Activated CD8-positive, alpha-beta memory T cell treated with anti-CD3 and anti-CD28 coated beads, Interleukin-2, amount 10 ng/mL, durations not matched to agents 7 days and 5 days (primary cell): ENCODE results near the gene TNS3. TPM values are rescaled to one million over a fixed set of nuclear protein-coding genes. Genes with fewer than 3 reads are reported as not detected.

Source experiments
- ATAC-seq: fragments of 150-1000 bp; cut with Tn5 transposase; one replicate; pipeline ENCODE4 v1.10.0; 2021; ENCODE audit warnings: moderate library complexity
- CTCF ChIA-PET: fragments of 350-600 bp; sonication (Branson Sonifier 250); formaldehyde crosslinking; loops from one replicate; lab custom pipeline; 2021; ENCODE audit warnings: antibody characterized with exemption; lab: Charles Lee
- DNase-seq: peaks from one replicate; pipeline ENCODE4 v3.0.0-alpha.2; 2020
- H3K27ac Mint-ChIP-seq: one replicate; pipeline ENCODE4 v1.8.0; 2021; ENCODE audit warnings: mild to moderate bottlenecking, mixed read lengths
- H3K27me3 Mint-ChIP-seq: one replicate; pipeline ENCODE4 v1.8.0; 2021; ENCODE audit warnings: mixed read lengths
- H3K36me3 Mint-ChIP-seq: one replicate; pipeline ENCODE4 v1.8.0; 2021; ENCODE audit warnings: mild to moderate bottlenecking, mixed read lengths
- H3K4me1 Mint-ChIP-seq: one replicate; pipeline ENCODE4 v1.8.0; 2021; ENCODE audit warnings: mixed read lengths
- H3K4me3 Mint-ChIP-seq: one replicate; pipeline ENCODE4 v1.8.0; 2021; ENCODE audit warnings: mild to moderate bottlenecking, moderate library complexity, mixed read lengths
- H3K9me3 Mint-ChIP-seq: one replicate; pipeline ENCODE4 v1.8.0; 2022; ENCODE audit warnings: low read depth, mixed read lengths
- total RNA-seq, 2 experiments: library from RNA; stranded (reverse); gene quantifications; one replicate each; pipeline ENCODE4 v1.2.3, GENCODE V29; 2021

TNS3 gene
- total RNA-seq, 2 experiments from 2014 or later, result 0.23 to 2.6 TPM

DNA sequence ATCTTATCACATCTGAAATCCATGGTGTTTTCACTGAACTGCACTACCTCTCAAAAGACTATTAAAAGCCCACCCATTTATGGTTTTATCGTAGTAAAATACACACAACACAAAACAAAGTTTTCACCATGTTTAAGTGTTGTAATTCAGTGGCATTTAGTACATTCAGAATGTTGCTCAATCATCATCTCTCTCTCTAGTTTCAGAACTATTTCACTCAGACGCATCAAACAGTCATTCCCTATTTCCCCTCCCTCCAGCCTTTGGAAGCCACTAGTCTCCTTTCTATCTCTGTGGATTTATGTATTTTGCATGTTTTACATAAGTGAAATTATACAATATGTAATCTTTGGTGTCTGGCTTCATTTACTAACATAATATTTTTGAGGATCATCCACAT, 332.6 kb downstream of the TNS3 start:
- Mint-ChIP-seq H3K27me3 (peaks cover 9% of the 10 kb centered on the region), H3K4me3 (no peak overlapping the region), H3K4me1 (no peaks in the 10 kb centered on the region), H3K36me3 (no peaks in the 10 kb centered on the region), H3K9me3 (no peaks in the 10 kb centered on the region), H3K27ac (no peak overlapping the region)
- CTCF ChIA-PET, result no interaction called here
- DNase-seq (no peak), ATAC-seq (no peak)

DNA sequence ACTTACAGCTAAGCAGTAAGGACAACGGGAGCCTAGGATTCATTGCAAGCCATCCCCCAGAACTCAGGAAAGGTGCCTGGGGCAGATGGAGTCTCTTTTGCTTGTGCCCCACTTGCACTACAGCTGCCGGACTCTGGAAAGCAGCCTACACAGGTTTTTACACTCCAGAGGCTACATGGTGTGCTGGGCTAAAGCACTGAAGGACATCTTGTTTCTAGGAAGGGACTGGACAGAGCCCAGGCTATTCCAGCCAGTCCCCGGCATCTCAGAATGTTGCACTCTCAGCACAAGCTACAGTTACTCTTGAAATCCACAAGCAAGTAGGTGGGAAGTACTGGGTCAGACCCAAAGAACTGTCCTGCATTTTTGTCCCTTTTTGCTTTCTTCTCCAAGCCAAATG, 333.1 kb downstream of the TNS3 start:
- CTCF ChIA-PET, result no interaction called here
- Mint-ChIP-seq H3K9me3 (no peaks in the 10 kb centered on the region), H3K4me3 (no peak overlapping the region), H3K36me3 (no peaks in the 10 kb centered on the region), H3K27me3 (peaks cover 7% of the 10 kb centered on the region), H3K27ac (no peak overlapping the region), H3K4me1 (no peaks in the 10 kb centered on the region)
- no peak for DNase-seq
- ATAC-seq, result no peak

DNA sequence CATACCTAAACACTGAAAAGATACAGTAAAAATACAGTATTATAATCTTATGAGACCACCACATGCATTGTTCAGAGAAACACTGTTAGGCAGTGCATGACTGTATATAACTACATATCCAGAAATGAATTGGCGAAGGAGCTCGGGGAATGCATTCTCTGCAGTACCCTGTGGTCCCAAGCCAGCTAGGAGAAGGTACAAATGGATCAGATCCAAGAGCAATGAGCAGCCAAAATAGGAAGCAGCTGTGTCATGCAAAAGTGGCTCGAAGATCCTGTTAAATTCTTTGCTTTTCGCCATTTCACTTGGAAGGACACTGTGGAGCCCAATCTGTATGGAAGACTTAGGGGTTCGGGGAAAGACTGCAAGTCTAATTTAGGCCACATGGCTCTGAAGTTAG, 334.8 kb downstream of the TNS3 start:
- Mint-ChIP-seq H3K27ac (no peak overlapping the region), H3K4me1 (no peaks in the 10 kb centered on the region), H3K9me3 (no peaks in the 10 kb centered on the region), H3K36me3 (no peaks in the 10 kb centered on the region), H3K4me3 (no peak overlapping the region), H3K27me3 (no peaks in the 10 kb centered on the region)
- ATAC-seq, result no peak
- CTCF ChIA-PET, result no interaction called here
- DNase-seq, result no peak

DNA sequence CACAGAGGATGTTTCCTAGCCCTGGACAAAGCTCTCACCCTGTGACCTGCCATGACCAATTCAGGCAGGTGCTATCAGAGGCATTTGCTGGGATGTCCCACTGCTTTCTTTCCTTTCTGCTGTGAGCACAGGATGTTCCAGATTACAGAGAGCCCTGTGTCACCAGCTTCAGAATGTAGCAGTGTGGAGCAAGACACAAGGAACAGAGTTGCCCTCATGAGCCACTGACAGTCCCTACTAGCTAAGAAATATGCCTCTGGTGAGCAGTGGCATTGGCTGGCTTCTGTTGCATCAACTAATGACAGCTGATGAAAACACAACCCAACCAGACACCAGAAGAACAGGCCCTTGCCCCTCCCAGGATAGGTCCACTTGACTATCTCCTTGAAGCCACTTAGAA, 337.2 kb downstream of the TNS3 start:
- Mint-ChIP-seq H3K36me3 (no peaks in the 10 kb centered on the region), H3K4me1 (no peaks in the 10 kb centered on the region), H3K27me3 (no peaks in the 10 kb centered on the region), H3K4me3 (no peak overlapping the region), H3K27ac (no peak overlapping the region), H3K9me3 (no peaks in the 10 kb centered on the region)
- DNase-seq, result no peak
- no peak for ATAC-seq
- CTCF ChIA-PET, result interaction anchor here (1.3 to 1.6 kb wide), 2 partner anchors 10 to 11 kb away, joined by 3 to 4 read pairs; no protein-coding TSS in a partner anchor

DNA sequence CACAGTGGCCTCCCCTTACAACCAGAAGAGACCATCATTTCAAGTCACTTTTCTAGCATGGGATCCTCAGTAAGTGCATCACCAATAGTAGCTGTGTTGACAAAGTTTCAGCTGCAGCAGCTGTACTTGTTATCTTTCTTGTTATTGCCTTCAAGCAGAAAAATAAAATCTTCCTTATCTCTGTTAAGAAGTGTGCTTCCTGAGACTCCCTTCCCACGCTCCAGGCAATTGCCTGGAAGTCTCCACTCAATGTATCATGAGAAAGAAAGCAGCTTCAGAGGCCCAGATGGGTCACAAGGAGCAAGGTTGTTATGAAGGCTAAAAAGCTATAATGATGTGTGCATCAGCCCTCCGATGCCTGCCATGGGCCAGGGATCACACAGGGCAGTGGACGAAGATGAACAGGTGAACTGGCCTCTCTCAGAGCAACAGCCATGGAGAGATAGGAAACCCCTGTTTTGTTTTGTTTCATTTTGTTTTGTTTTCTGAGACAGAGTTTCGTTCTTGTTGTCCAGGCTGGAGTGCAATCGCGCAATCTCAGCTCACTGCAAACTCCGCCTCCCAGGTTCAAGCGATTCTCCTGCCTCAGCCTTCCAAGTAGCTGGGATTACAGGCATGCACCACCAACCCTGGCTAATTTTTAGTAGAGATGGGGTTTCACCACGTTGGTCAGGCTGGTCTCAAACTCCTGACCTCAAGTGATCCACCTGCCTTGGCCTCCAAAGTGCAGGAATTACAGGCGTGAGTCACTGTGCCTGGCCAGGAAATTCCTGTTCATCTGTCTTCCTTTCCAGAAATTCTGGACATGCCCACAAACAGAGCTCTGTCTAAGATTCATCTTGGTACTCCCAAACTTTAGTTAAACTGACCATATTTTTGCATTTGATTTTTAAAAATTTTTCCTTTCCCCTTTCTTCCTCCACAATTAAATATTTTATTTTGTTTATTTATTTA, 340.5 kb downstream of the TNS3 start:
- CTCF ChIA-PET, result no interaction called here
- ATAC-seq (no peak), DNase-seq (no peak)
- H3K27ac Mint-ChIP-seq, result no peak overlapping the region
- no peaks in the 10 kb centered on the region for H3K27me3 Mint-ChIP-seq
- H3K9me3 Mint-ChIP-seq, result no peaks in the 10 kb centered on the region
- H3K4me3 Mint-ChIP-seq, result no peak overlapping the region
- H3K4me1 Mint-ChIP-seq, result no peaks in the 10 kb centered on the region
- H3K36me3 Mint-ChIP-seq, result no peaks in the 10 kb centered on the region

DNA sequence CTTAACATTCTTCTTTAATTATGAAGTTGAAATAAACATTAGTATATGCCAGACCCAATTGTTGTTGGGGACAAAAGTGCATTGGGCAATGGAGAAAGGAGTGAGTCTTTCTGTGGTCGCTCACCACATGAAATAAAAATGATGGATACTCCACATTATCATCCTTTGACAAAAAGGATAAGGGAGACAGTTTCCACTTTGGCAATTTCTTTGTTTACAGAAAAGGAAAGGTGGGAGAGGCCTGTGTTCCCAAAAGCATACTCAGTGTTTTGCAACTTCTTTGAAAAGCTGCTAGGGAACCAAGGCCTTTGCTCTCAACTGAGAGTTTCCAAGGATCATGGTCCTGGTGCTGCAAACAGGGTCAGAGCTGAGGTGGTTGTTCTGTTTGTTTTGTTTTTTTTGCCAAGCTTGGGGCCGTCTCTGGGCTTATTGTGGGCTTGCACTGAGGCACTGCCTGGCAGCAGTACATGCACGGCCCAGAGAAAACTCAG, 341.9 kb downstream of the TNS3 start:
- Mint-ChIP-seq H3K4me3 (no peak overlapping the region), H3K4me1 (no peaks in the 10 kb centered on the region), H3K27ac (no peak overlapping the region), H3K9me3 (no peaks in the 10 kb centered on the region), H3K36me3 (no peaks in the 10 kb centered on the region), H3K27me3 (no peaks in the 10 kb centered on the region)
- DNase-seq, result no peak
- ATAC-seq, result no peak
- CTCF ChIA-PET, result no interaction called here

DNA sequence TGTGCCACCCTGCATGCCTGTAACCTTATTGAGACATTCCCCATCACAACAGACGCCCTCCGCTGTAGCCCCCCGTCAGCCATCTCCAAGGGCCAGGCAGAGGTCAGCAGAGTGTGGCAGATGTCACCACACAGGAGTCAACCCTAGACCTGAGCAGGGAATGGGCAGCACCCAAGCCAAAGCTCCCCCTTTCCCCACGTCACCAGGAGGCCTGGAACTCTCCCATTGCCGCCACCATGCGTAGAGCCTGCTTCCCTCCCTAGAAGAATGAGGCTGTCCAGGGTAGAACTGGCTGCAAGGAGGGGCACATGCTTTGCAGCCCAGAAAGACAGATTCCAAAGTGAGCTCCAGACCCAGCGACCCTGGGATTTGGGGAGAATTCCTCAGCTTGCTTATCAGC, 342.9 kb downstream of the TNS3 start:
- no peak overlapping the region for H3K4me3 Mint-ChIP-seq
- ATAC-seq, result no peak
- no peaks in the 10 kb centered on the region for H3K9me3 Mint-ChIP-seq
- DNase-seq, result no peak
- no peaks in the 10 kb centered on the region for H3K4me1 Mint-ChIP-seq
- CTCF ChIA-PET, result no interaction called here
- no peaks in the 10 kb centered on the region for H3K36me3 Mint-ChIP-seq
- H3K27ac Mint-ChIP-seq, result no peak overlapping the region
- no peaks in the 10 kb centered on the region for H3K27me3 Mint-ChIP-seq

DNA sequence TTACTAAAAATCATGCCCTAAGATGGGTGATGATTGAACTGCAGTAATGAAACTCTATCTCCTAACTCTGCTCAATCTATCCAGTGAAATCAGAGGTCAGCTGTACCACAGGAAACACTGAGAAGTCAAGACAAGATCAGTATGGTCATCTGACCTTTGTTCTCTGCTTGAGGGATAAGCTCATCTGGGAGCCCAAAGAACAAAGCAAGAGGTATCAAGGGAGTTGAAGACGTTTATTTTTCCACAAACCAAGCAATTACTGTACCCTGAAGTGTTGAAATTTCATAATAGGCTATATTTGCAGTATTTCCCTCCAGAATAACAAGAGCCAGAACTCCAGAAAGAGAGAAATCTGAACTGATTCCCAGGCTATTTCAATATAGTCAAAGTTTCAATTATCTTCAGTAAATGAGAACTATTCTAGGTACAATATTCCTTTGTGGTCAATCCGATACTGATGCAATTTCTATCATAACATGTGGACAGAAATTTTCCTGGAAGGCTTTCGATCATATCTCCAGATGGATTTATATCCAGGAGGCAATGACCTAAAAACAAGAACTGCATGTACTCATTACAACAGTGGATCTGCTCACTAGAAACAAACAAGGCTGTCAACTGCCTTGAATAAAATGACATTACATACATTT, 345.3 kb downstream of the TNS3 start:
- no peaks in the 10 kb centered on the region for H3K4me1 Mint-ChIP-seq
- no peak overlapping the region for H3K27ac Mint-ChIP-seq
- H3K9me3 Mint-ChIP-seq, result no peaks in the 10 kb centered on the region

DNA sequence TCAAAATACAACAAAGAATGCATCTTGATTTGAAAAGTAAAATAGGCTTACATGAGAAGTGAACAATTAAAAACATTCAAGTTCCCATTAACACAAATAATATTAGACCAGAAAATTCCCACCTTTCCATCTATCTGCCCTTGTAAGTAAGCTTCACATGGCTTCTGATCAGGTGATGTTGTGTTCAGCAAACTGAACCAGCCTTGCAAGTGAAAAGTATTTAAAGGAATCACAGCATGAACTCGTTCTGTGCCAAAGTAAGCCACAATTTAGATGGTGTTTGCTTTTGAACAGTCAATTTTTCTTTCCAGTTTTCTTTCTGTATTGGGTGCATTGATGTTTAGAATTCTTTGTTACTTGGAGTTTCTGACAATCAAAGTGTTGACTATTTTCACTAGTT, 347.9 kb downstream of the TNS3 start:
- H3K9me3 Mint-ChIP-seq, result no peaks in the 10 kb centered on the region
- no peak for DNase-seq
- no peak overlapping the region for H3K27ac Mint-ChIP-seq
- H3K27me3 Mint-ChIP-seq, result no peaks in the 10 kb centered on the region
- CTCF ChIA-PET, result no interaction called here
- H3K36me3 Mint-ChIP-seq, result no peaks in the 10 kb centered on the region
- H3K4me3 Mint-ChIP-seq, result no peak overlapping the region
- H3K4me1 Mint-ChIP-seq, result no peaks in the 10 kb centered on the region
- no peak for ATAC-seq

More for the DNA sequence above, 345.3 kb downstream of the TNS3 start:
- Mint-ChIP-seq H3K4me3 (no peak overlapping the region), H3K27me3 (no peaks in the 10 kb centered on the region), H3K36me3 (no peaks in the 10 kb centered on the region)
- no peak for DNase-seq
- CTCF ChIA-PET, result no interaction called here
- ATAC-seq, result no peak

DNA sequence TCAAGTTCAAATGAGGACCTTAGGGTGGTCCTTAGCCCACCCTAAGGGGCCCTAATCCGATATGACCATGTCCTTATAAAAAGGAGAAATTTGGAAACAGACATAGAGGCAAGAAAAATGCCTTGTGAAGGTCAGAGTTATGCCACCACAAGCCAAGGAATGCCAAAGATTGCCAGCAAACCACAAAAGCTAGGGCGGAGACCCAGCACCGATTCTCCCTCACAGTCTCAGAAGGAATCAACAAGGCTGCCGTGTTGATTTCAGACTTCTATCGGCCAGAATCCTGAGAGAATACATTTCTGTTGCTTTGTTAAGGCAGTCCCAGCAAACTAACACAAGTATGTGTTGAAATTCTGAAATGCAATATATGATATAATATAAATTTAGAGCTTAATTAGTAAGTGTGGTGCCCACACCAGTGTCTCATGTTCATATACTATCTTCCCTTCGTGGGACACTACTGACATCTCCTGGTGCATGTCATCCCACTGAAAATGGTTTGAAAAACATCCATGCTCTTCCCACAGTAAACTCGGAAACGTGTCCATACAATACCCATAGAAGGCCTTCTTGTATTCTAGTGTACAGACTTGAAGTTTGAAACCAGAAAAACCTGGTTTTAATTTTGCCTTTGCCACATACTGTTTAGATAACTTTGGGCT, 349.0 kb downstream of the TNS3 start:
- Mint-ChIP-seq H3K36me3 (no peaks in the 10 kb centered on the region), H3K27ac (no peak overlapping the region), H3K27me3 (no peaks in the 10 kb centered on the region), H3K4me1 (no peaks in the 10 kb centered on the region), H3K9me3 (no peaks in the 10 kb centered on the region), H3K4me3 (no peak overlapping the region)
- CTCF ChIA-PET, result no interaction called here
- no peak for DNase-seq
- no peak for ATAC-seq

DNA sequence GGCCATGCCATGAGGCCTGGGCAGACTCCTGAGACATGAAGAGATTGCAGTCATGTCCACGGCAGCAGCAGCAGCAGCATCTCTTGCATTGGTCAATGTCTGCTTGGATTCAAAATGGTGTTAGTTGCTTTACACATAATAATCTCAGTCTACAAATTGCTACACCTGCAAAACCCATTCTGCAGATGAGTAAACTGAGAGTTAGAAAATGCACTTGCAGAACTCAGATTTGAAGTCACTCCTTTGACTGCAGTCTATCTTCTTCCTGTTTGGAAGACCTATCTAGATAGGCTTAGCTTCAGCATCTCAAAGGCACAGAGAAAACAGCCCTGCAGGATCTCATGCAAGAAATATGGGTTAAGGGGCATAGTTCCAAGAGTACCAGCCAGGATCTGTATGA, 350.3 kb downstream of the TNS3 start:
- Mint-ChIP-seq H3K36me3 (no peaks in the 10 kb centered on the region), H3K4me3 (no peak overlapping the region), H3K9me3 (no peaks in the 10 kb centered on the region), H3K27ac (no peak overlapping the region), H3K27me3 (no peaks in the 10 kb centered on the region), H3K4me1 (no peaks in the 10 kb centered on the region)
- CTCF ChIA-PET, result no interaction called here
- no peak for ATAC-seq
- no peak for DNase-seq

DNA sequence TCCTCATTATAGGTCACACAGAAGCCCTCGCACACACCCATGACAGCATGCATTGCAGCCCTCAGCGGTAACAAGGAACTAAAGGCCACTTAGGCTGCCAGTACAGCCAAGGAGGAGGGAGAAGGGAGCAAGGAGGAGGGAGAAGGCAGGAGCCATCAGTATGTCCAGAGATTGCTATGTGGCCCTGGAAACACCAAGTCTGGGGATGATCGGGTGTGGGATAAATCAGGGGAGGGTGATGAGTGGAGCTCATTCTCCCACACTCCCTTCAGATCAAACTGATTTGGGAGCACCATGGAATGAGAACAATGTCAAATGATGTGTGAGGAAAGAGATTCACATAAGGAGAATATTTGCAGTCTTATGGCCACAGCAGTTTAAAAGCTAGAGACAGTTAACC, 350.9 kb downstream of the TNS3 start:
- CTCF ChIA-PET, result no interaction called here
- Mint-ChIP-seq H3K27me3 (no peaks in the 10 kb centered on the region), H3K4me3 (no peak overlapping the region), H3K9me3 (no peaks in the 10 kb centered on the region), H3K36me3 (no peaks in the 10 kb centered on the region), H3K4me1 (no peaks in the 10 kb centered on the region), H3K27ac (no peak overlapping the region)
- ATAC-seq (no peak), DNase-seq (no peak)

DNA sequence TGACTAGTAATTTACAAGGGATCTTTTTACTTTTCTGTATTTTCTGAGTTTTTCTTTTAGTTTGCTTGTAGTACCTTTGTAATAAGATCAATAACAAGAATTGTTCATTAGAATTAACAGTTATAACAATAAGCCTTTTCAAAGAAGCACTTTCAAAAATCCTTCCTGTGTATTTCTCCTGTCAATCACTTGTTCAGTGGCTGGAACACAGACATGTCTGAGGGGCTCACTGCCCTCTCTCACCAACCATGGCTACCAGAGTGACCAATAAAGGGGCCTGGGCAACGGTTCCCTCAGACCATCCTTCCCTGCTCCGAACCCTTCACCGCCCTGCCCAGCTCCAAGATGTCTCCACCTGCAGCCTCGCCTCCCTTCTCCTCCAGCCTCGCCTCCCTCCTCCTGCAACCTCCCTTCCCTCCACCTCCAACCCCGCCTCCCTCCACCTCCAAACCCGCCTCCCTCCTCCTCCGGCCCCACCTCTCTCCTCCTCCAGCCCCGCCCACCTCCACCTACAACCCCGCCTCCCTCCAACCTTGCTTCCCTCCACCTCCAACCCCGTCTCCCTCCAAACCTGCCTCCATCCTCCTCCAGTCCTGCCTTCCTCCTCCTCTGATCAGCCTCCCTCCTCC, 353.4 kb downstream of the TNS3 start:
- no peaks in the 10 kb centered on the region for H3K36me3 Mint-ChIP-seq
- H3K27ac Mint-ChIP-seq, result no peak overlapping the region
- H3K27me3 Mint-ChIP-seq, result no peaks in the 10 kb centered on the region
- H3K4me3 Mint-ChIP-seq, result no peak overlapping the region
- DNase-seq (no peak), ATAC-seq (no peak)
- H3K9me3 Mint-ChIP-seq, result no peaks in the 10 kb centered on the region
- H3K4me1 Mint-ChIP-seq, result no peaks in the 10 kb centered on the region
- CTCF ChIA-PET, result no interaction called here
